MM.1S (cell line): Measurements from ENCODE around the gene TSPAN7.

ENCODE experiments used
- EZH2 ChIP-seq: fragments of 300-600 bp; sonication (generic); optimal IDR thresholded peaks from 2 replicates; pipeline ENCODE3; 2017; ENCODE audit warnings: low read depth, mild to moderate bottlenecking, antibody characterized with exemption, low read length, mixed read lengths
- EZH2phosphoT487 ChIP-seq: fragments of 300-600 bp; sonication (generic); IDR thresholded peaks from 2 replicates; pipeline ENCODE4 v1.6.1; 2018; ENCODE audit warnings: antibody characterized with exemption, low read length
- TF ChIP-seq, protein P1 (sequence below): fragments of 300-600 bp; sonication (generic); IDR thresholded peaks from 2 replicates; pipeline ENCODE4 v1.5.1; 2016; ENCODE audit warnings: antibody characterized with exemption, low read length, mixed read lengths

GRCh38 chrX:38577738-38578137 lies 16.4 kb downstream of the TSPAN7 start:
- TF ChIP-seq EZH2: no peak
- TF ChIP-seq, protein P1, sequence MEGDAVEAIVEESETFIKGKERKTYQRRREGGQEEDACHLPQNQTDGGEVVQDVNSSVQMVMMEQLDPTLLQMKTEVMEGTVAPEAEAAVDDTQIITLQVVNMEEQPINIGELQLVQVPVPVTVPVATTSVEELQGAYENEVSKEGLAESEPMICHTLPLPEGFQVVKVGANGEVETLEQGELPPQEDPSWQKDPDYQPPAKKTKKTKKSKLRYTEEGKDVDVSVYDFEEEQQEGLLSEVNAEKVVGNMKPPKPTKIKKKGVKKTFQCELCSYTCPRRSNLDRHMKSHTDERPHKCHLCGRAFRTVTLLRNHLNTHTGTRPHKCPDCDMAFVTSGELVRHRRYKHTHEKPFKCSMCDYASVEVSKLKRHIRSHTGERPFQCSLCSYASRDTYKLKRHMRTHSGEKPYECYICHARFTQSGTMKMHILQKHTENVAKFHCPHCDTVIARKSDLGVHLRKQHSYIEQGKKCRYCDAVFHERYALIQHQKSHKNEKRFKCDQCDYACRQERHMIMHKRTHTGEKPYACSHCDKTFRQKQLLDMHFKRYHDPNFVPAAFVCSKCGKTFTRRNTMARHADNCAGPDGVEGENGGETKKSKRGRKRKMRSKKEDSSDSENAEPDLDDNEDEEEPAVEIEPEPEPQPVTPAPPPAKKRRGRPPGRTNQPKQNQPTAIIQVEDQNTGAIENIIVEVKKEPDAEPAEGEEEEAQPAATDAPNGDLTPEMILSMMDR: no peak
- TF ChIP-seq EZH2phosphoT487: no peak
